ENCODE measurements around the gene AKAP9. TPM values are rescaled to one million over a fixed set of nuclear protein-coding genes. Genes with fewer than 3 reads are reported as not detected.
"Not testable (repeated sequence)": the region's sequence is repeated elsewhere in the genome, so short reads cannot be mapped to it uniquely, and the experiment has no call there.

Gene AKAP9
- total and polyA plus RNA-seq, 9 of the 15 experiments (the other 6 are each of a cell fraction or from before 2014, with no cell fraction given): 25.5 to 80.9 (median 46.3) TPM

DNA sequence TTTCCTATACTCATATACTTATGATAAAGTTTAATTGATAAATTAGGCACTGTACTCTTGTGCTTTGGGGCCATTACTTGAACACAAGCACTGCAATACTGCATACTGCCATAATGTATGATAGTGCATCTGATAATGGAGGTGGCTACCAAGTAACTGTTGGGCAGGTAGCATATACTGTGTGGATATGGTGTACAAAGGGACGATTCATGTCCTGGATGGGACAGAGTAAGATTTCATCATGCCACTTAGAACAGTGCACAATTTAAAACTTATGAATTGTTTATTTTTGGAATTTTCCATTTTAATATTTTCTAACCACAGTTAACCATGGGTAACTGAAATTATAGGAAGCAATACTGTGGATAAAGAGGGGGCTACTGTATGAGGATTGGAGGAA lies 38.9 kb downstream of the AKAP9 start:
- in situ Hi-C loops (cut with MboI): no loop called here
- no TSS peak for BruUV-seq (replicated peaks)
- peak; percentile 78 for ATAC-seq

DNA sequence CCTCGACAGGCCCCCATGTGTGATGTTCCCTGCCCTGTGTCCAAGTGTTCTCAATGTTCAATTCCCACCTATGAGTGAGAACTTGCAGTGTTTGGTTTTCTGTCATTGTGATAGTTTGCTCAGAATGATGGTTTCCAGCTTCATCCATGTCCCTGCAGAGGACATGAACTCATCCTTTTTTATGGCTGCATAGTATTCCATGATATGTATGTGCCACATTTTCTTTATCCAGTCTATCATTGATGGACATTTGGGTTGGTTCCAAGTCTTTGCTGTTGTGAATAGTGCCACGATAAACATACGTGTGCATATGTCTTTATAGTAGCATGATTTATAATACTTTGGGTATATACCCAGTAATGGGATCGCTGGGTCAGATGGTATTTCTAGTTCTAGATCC lies 41.7 kb downstream of the AKAP9 start:
- DNase-seq (ENCODE audit: extremely low read depth in 1 of 4, low spot score in 3 of 4); ATAC-seq; H4K20me1 ChIP-seq (replicated peaks; ENCODE audit: control insufficient read depth, insufficient read depth, low read length); H3K79me2 ChIP-seq (ENCODE audit: control insufficient read depth, insufficient read depth, low read length); BruUV-seq (replicated peaks); intact Hi-C loops (cut with micrococcal nuclease); H3K9me1 ChIP-seq (ENCODE audit: control insufficient read depth, insufficient read depth, low read length); H3K27ac ChIP-seq (ENCODE audit: extremely low read depth, low read depth, low read length); FAIRE-seq; H3K9ac ChIP-seq (ENCODE audit: insufficient read depth in 1 of 2, low read depth in 2 of 2, low read length in 2 of 2); POLR2A ChIA-PET; in situ Hi-C loops (cut with MboI); H3K4me1 ChIP-seq (replicated peaks in 1 of 2; ENCODE audit: control insufficient read depth in 2 of 2, insufficient read depth in 2 of 2, low read length in 2 of 2); H3K9me3 ChIP-seq (replicated peaks; ENCODE audit: control insufficient read depth, insufficient read depth, low read depth, low read length); H2AFZ ChIP-seq (ENCODE audit: low read depth, low read length); H3K27me3 ChIP-seq (ENCODE audit: control insufficient read depth in 2 of 2, insufficient read depth in 2 of 2, low read length in 2 of 2); H3K4me2 ChIP-seq (ENCODE audit: insufficient read depth, low read length); H3K4me3 ChIP-seq; CTCF ChIA-PET (ENCODE audit: low intra/inter-chr PET ratio): not testable (repeated sequence)
- H3K36me3 ChIP-seq (ENCODE audit: control insufficient read depth, insufficient read depth, low read length): peaks cover 10% of the 10 kb centered on the region; the same call in 2 of the 3 replicates
- 97% methylated on average over 4 of the region's 4 CpGs for WGBS (ENCODE audit: insufficient coverage, low coverage, missing lambda C conversion rate)
- TF ChIP-seq RBM25 (IDR thresholded peaks at IDR 0.05; ENCODE audit: low read depth, low read length, severe bottlenecking): peak; percentile 28
- TF ChIP-seq ZNF146 (CRISPR knock-in tag; IDR thresholded peaks at IDR 0.05; ENCODE audit: unreplicated experiment): peak; percentile 97
- TF ChIP-seq KDM1A (IDR thresholded peaks at IDR 0.05): peak in 1 of 2 experiments; percentile 36; a peak in 1 of 4 replicates
- TF ChIP-seq BCOR (IDR thresholded peaks at IDR 0.05): peak; percentile 76

More for the DNA sequence above, 38.9 kb downstream of the AKAP9 start:
- Histone ChIP-seq H3K27ac (ENCODE audit: extremely low read depth, low read depth, low read length) (no peak overlapping the region), H3K9me3 (replicated peaks; ENCODE audit: control insufficient read depth, insufficient read depth, low read depth, low read length) (no peaks in the 10 kb centered on the region), H2AFZ (ENCODE audit: low read depth, low read length) (no peak overlapping the region), H3K4me1 (replicated peaks in 1 of 2; ENCODE audit: control insufficient read depth in 2 of 2, insufficient read depth in 2 of 2, low read length in 2 of 2) (no peaks in the 10 kb centered on the region), H3K4me3 (no peak overlapping the region), H3K27me3 (ENCODE audit: control insufficient read depth in 2 of 2, insufficient read depth in 2 of 2, low read length in 2 of 2) (no peaks in the 10 kb centered on the region), H3K36me3 (ENCODE audit: control insufficient read depth, insufficient read depth, low read length) (peaks cover 14% of the 10 kb centered on the region; the same call in 2 of the 3 replicates), H4K20me1 (replicated peaks; ENCODE audit: control insufficient read depth, insufficient read depth, low read length) (no peaks in the 10 kb centered on the region), H3K9me1 (ENCODE audit: control insufficient read depth, insufficient read depth, low read length) (no peaks in the 10 kb centered on the region), H3K4me2 (ENCODE audit: insufficient read depth, low read length) (no peak overlapping the region), H3K9ac (ENCODE audit: insufficient read depth in 1 of 2, low read depth in 2 of 2, low read length in 2 of 2) (no peak overlapping the region), H3K79me2 (ENCODE audit: control insufficient read depth, insufficient read depth, low read length) (no peaks in the 10 kb centered on the region; the same call in 2 of the 3 replicates)
- DNase-seq (ENCODE audit: extremely low read depth in 1 of 4, low spot score in 3 of 4): no peak
- no peak for FAIRE-seq
- ChIA-PET POLR2A (no interaction called here), CTCF (ENCODE audit: low intra/inter-chr PET ratio) (no interaction called here)
- intact Hi-C loops (cut with micrococcal nuclease): no loop called here
- TF ChIP-seq, protein P1, sequence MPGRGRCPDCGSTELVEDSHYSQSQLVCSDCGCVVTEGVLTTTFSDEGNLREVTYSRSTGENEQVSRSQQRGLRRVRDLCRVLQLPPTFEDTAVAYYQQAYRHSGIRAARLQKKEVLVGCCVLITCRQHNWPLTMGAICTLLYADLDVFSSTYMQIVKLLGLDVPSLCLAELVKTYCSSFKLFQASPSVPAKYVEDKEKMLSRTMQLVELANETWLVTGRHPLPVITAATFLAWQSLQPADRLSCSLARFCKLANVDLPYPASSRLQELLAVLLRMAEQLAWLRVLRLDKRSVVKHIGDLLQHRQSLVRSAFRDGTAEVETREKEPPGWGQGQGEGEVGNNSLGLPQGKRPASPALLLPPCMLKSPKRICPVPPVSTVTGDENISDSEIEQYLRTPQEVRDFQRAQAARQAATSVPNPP (IDR thresholded peaks at IDR 0.05; ENCODE audit: borderline replicate concordance, insufficient read depth, insufficient read length): no peak
- TF ChIP-seq CEBPG (CRISPR knock-in tag; IDR thresholded peaks at IDR 0.05) (no peak), CEBPG (tag; conservative IDR thresholded peaks at IDR 0.05 in 1 of 2, IDR thresholded peaks at IDR 0.05 in 1 of 2) (0 out of 4 replicates have a peak, but pooled peaks of 1 of the 2 experiments have one; percentile 20), GATA2 (CRISPR knock-in tag; IDR thresholded peaks at IDR 0.05) (no peak)
- 67% methylated on average over 1 of the region's 1 CpG for WGBS (ENCODE audit: insufficient coverage, low coverage, missing lambda C conversion rate)
